ENCODE measurements around the gene TFPT. TPM values are rescaled to one million over a fixed set of nuclear protein-coding genes. Genes with fewer than 3 reads are reported as not detected.
A peak's percentile ranks its signal among the peaks of the same experiment; 100 is the strongest.

The TFPT gene
- total RNA-seq, 1 experiment from 2014 or later: 34.2 TPM

- Mint-ChIP-seq H3K4me1 (ENCODE audit: low read depth, unreplicated experiment) (no peaks in the 10 kb centered on the region), H3K4me3 (ENCODE audit: low read depth, unreplicated experiment) (no peak overlapping the region), H3K36me3 (ENCODE audit: insufficient read depth, unreplicated experiment) (peaks cover 57% of the 10 kb centered on the region), H3K9me3 (ENCODE audit: low read depth, unreplicated experiment) (no peaks in the 10 kb centered on the region), H3K27me3 (ENCODE audit: unreplicated experiment) (no peaks in the 10 kb centered on the region), H3K27ac (ENCODE audit: unreplicated experiment) (no peak overlapping the region)
- intact Hi-C loops (cut with micrococcal nuclease; ENCODE audit: unreplicated experiment): no loop called here
- no peak for DNase-seq
- no peak for TF ChIP-seq CTCF (IDR thresholded peaks at IDR 0.05; ENCODE audit: unreplicated experiment)
- CTCF ChIA-PET: interaction anchor here (0.6 kb wide), 3 partner anchors 13 to 264 kb away, joined by 3 read pairs; partner anchors contain the start of gene CNOT3
- no TSS peak for BruUV-seq (replicated peaks)
These were observed 8.2 kb upstream of the TFPT start for GRCh38 chr19:54123682-54124081.

GRCh38 chr19:54121259-54121658 lies 5.8 kb upstream of the TFPT start:
- intact Hi-C loops (cut with micrococcal nuclease; ENCODE audit: unreplicated experiment): no loop called here
- peaks cover 52% of the 10 kb centered on the region for H3K36me3 Mint-ChIP-seq (ENCODE audit: insufficient read depth, unreplicated experiment)
- H3K27ac Mint-ChIP-seq (ENCODE audit: unreplicated experiment): no peak overlapping the region
- BruUV-seq (replicated peaks): no TSS peak
- no peaks in the 10 kb centered on the region for H3K27me3 Mint-ChIP-seq (ENCODE audit: unreplicated experiment)
- TF ChIP-seq CTCF (IDR thresholded peaks at IDR 0.05; ENCODE audit: unreplicated experiment): no peak
- no peak for DNase-seq
- H3K4me3 Mint-ChIP-seq (ENCODE audit: low read depth, unreplicated experiment): no peak overlapping the region
- H3K4me1 Mint-ChIP-seq (ENCODE audit: low read depth, unreplicated experiment): peaks cover 10% of the 10 kb centered on the region
- H3K9me3 Mint-ChIP-seq (ENCODE audit: low read depth, unreplicated experiment): no peaks in the 10 kb centered on the region
- CTCF ChIA-PET: no interaction called here

GRCh38 chr19:54114340-54115108 lies 933 bp downstream of the TFPT start:
- no peaks in the 10 kb centered on the region for H3K27me3 Mint-ChIP-seq (ENCODE audit: unreplicated experiment)
- peaks cover 27% of the 10 kb centered on the region for H3K4me1 Mint-ChIP-seq (ENCODE audit: low read depth, unreplicated experiment)
- intact Hi-C loops (cut with micrococcal nuclease; ENCODE audit: unreplicated experiment): loop anchor here (10.0 kb wide), 1 partner anchor 130 kb away; no protein-coding TSS in a partner anchor
- peak overlapping the region; percentile 93 for H3K27ac Mint-ChIP-seq (ENCODE audit: unreplicated experiment)
- no TSS peak for BruUV-seq (replicated peaks)
- TF ChIP-seq CTCF (IDR thresholded peaks at IDR 0.05; ENCODE audit: unreplicated experiment): no peak
- CTCF ChIA-PET: interaction anchor here (2.3 kb wide), 1 partner anchor 22 kb away, joined by 10 read pairs; the partner anchor contains the start of gene CNOT3
- peak overlapping the region; percentile 82 for H3K4me3 Mint-ChIP-seq (ENCODE audit: low read depth, unreplicated experiment)
- peaks cover 79% of the 10 kb centered on the region for H3K36me3 Mint-ChIP-seq (ENCODE audit: insufficient read depth, unreplicated experiment)
- peak; percentile 55 for DNase-seq
- no peaks in the 10 kb centered on the region for H3K9me3 Mint-ChIP-seq (ENCODE audit: low read depth, unreplicated experiment)

GRCh38 chr19:54109651-54110050 lies 5.8 kb downstream of the TFPT start:
- H3K27me3 Mint-ChIP-seq (ENCODE audit: unreplicated experiment): no peaks in the 10 kb centered on the region
- DNase-seq: no peak
- intact Hi-C loops (cut with micrococcal nuclease; ENCODE audit: unreplicated experiment): loop anchor here (10.0 kb wide), 1 partner anchor 125 kb away; no protein-coding TSS in a partner anchor
- H3K36me3 Mint-ChIP-seq (ENCODE audit: insufficient read depth, unreplicated experiment): peaks cover 74% of the 10 kb centered on the region
- no peak for TF ChIP-seq CTCF (IDR thresholded peaks at IDR 0.05; ENCODE audit: unreplicated experiment)
- no peaks in the 10 kb centered on the region for H3K9me3 Mint-ChIP-seq (ENCODE audit: low read depth, unreplicated experiment)
- H3K27ac Mint-ChIP-seq (ENCODE audit: unreplicated experiment): no peak overlapping the region
- CTCF ChIA-PET: interaction anchor here (0.7 kb wide), 1 partner anchor 227 kb away, joined by 3 read pairs; the partner anchor contains the start of gene PRKCG
- no peak overlapping the region for H3K4me3 Mint-ChIP-seq (ENCODE audit: low read depth, unreplicated experiment)
- no TSS peak for BruUV-seq (replicated peaks)
- peaks cover 7% of the 10 kb centered on the region for H3K4me1 Mint-ChIP-seq (ENCODE audit: low read depth, unreplicated experiment)

Measured in Calu3 (cell line).